Cardiac muscle cell (in vitro differentiated cells and primary cell): ENCODE measurements around the gene ADGRF1. TPM values are rescaled to one million over a fixed set of nuclear protein-coding genes. Genes with fewer than 3 reads are reported as not detected.

Source experiments
- DNase-seq, 2 donors: peaks; one replicate each; pipeline versions ENCODE4 v3.0.0 to v3.0.0-alpha.2; 2010 to 2017; ENCODE audit warnings: low read depth in 1 of 2, low spot score in 1 of 2
- H3K27ac ChIP-seq: fragments of 200-600 bp; sonication (generic); 2 replicates; pipeline ENCODE4 v1.5.1; 2016
- H3K27me3 ChIP-seq: fragments of 200-600 bp; sonication (generic); 2 replicates; pipeline ENCODE4 v1.6.0; 2016; ENCODE audit warnings: control low read depth
- H3K36me3 ChIP-seq: fragments of 200-600 bp; sonication (generic); 2 replicates; pipeline ENCODE4 v1.5.1; 2016; ENCODE audit warnings: control low read depth
- H3K4me1 ChIP-seq: fragments of 200-600 bp; sonication (generic); 2 replicates; pipeline ENCODE4 v1.8.1; 2017; ENCODE audit warnings: low read depth, mild to moderate bottlenecking, mixed run types
- H3K4me3 ChIP-seq: fragments of 200-600 bp; sonication (generic); 2 replicates; pipeline ENCODE4 v1.5.1; 2016; ENCODE audit warnings: mild to moderate bottlenecking
- H3K9me3 ChIP-seq: fragments of 200-600 bp; sonication (generic); 2 replicates; pipeline ENCODE4 v1.5.1; 2017; ENCODE audit warnings: low read depth, mild to moderate bottlenecking, control low read depth
- CTCF ChIP-seq: IDR thresholded peaks from 2 replicates; pipeline ENCODE4 v1.5.1; 2012; ENCODE audit warnings: low read depth, mild to moderate bottlenecking, low read length
- polyA plus RNA-seq: library from polyadenylated mRNA; unstranded; fragments of >200 nt; fragmentation: Nextera tagmentation; extraction: Ambion mirVana; gene quantifications from 2 replicates; pipeline ENCODE4 v1.2.1, GENCODE V29; 2016
- total RNA-seq: library from RNA; depleted of rRNA; stranded (reverse); fragments of >200 nt; gene quantifications from 2 replicates; pipeline ENCODE4 v1.2.3, GENCODE V29; 2016

The ADGRF1 gene
- total and polyA plus RNA-seq, 2 experiments from 2014 or later: not detected

- Histone ChIP-seq H3K36me3 (no peaks in the 10 kb centered on the region), H3K27me3 (no peaks in the 10 kb centered on the region), H3K27ac (no peak overlapping the region), H3K9me3 (no peaks in the 10 kb centered on the region), H3K4me3 (no peak overlapping the region), H3K4me1 (no peaks in the 10 kb centered on the region)
- DNase-seq: peak in 1 of 2 donors; percentile 90
- TF ChIP-seq CTCF: no peak
These were observed 78.5 kb downstream of the ADGRF1 start for GRCh38 chr6:46963626-46964025.

GRCh38 chr6:46963039-46963438 is 79.1 kb downstream of the ADGRF1 start:
- H3K4me3 ChIP-seq: no peak overlapping the region
- no peak for DNase-seq
- H3K27me3 ChIP-seq: no peaks in the 10 kb centered on the region
- H3K36me3 ChIP-seq: no peaks in the 10 kb centered on the region
- H3K9me3 ChIP-seq: no peaks in the 10 kb centered on the region
- H3K27ac ChIP-seq: no peak overlapping the region
- no peaks in the 10 kb centered on the region for H3K4me1 ChIP-seq
- no peak for TF ChIP-seq CTCF

DNA sequence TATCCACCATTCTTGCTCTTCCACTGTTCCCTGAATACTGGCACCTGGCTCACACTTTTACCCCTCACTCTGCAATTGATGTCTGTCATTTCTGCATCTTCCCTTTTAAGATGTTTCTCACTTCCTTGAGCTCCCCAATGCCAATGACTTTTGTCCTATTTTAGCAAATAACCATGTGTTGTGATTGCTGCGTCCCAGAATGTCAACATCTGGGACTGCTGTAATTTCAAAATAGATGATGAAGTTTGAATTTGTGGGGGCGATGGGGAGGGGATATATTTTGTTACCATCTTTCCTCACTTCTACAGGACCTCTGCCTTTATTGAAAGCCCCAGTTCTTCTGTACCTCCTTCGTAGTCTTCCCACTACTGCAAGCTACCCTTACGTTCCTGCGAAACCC is 80.4 kb downstream of the ADGRF1 start:
- H3K27ac ChIP-seq: no peak overlapping the region
- H3K9me3 ChIP-seq: no peaks in the 10 kb centered on the region
- H3K27me3 ChIP-seq: no peaks in the 10 kb centered on the region
- TF ChIP-seq CTCF: no peak
- no peaks in the 10 kb centered on the region for H3K4me1 ChIP-seq
- no peak for DNase-seq
- no peak overlapping the region for H3K4me3 ChIP-seq
- H3K36me3 ChIP-seq: no peaks in the 10 kb centered on the region

GRCh38 chr6:46961232-46961631 is 80.9 kb downstream of the ADGRF1 start:
- Histone ChIP-seq H3K27me3 (no peaks in the 10 kb centered on the region), H3K9me3 (no peaks in the 10 kb centered on the region), H3K4me3 (no peak overlapping the region), H3K36me3 (no peaks in the 10 kb centered on the region), H3K27ac (no peak overlapping the region), H3K4me1 (no peaks in the 10 kb centered on the region)
- DNase-seq: no peak
- TF ChIP-seq CTCF: no peak

DNA sequence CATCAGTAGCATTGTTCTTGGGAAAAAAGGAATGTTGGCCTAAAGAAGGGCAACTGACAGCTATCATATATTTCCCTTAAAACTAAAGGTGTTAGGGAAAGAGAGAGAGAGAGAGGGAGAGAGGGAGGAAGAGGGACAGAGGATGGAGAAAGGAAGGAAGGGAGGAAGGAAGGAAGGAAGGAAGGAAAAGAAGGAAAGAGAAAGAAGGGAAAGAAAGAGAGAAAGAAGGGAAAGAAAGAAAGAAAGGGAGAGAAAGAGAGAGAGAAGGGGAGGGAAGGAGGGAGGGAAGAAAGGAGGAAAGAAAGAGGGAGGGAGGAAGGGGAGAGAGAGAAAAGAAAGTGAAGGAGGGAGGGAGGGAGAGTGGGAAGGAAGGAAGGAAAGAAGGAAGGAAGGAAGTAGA is 82.7 kb downstream of the ADGRF1 start:
- no peaks in the 10 kb centered on the region for H3K27me3 ChIP-seq
- H3K36me3 ChIP-seq: no peaks in the 10 kb centered on the region
- H3K9me3 ChIP-seq: no peaks in the 10 kb centered on the region
- H3K4me3 ChIP-seq: no peak overlapping the region
- no peak for DNase-seq
- no peak for TF ChIP-seq CTCF
- no peak overlapping the region for H3K27ac ChIP-seq
- peaks cover 4% of the 10 kb centered on the region for H3K4me1 ChIP-seq

DNA sequence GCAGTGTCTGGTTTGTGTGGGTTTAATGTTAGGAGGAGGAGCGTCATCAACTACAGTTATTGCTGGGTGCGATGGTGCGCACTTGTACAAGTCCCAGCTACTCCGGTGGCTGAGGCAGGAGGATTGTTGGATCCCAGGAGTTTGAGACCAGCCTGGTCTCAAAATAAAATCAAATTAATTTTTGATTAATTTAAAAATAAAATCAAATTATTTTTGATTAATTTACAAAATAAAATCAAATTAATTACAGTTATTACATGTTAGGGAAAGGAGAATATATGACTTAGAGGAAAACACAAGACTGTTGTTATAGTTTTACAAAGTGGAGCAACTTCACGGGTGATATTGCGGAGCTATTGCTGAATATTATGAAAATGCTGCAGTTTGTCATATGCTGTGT is 85.7 kb downstream of the ADGRF1 start:
- no peaks in the 10 kb centered on the region for H3K27me3 ChIP-seq
- no peak overlapping the region for H3K4me3 ChIP-seq
- H3K27ac ChIP-seq: no peak overlapping the region
- no peak for DNase-seq
- no peaks in the 10 kb centered on the region for H3K9me3 ChIP-seq
- H3K4me1 ChIP-seq: peaks cover 4% of the 10 kb centered on the region
- no peak for TF ChIP-seq CTCF
- H3K36me3 ChIP-seq: no peaks in the 10 kb centered on the region
